SK-N-SH treated with all-trans-retinoic acid at 6 μM for 48 hours (cell line): ENCODE results near the gene SCNM1.

Experiments used
- ATAC-seq: fragments of 200-7000 bp; cut with Tn5 transposase; 3 replicates; pipeline ENCODE4 v1.9.1; 2020; ENCODE audit warnings: mild to moderate bottlenecking, moderate library complexity
- ARNTL ChIP-seq: fragments of 450-650 bp; formaldehyde crosslinking; IDR thresholded peaks from 2 replicates; pipeline ENCODE4 v1.5.0; 2020; ENCODE audit warnings: low read depth, mild to moderate bottlenecking, moderate library complexity, borderline replicate concordance
- BACH2 ChIP-seq: fragments of 250-450 bp; sonication (Bioruptor Pico); IDR thresholded peaks from 2 replicates; pipeline ENCODE4 v1.9.0; 2021; ENCODE audit warnings: mild to moderate bottlenecking, borderline replicate concordance
- CREB5 ChIP-seq: fragments of 250-450 bp; sonication (Bioruptor Pico); IDR thresholded peaks from 2 replicates; pipeline ENCODE4 v1.5.1; 2020; ENCODE audit warnings: low read depth, mild to moderate bottlenecking, moderate library complexity
- CSDC2 ChIP-seq: fragments of 250-450 bp; sonication (Bioruptor Pico); IDR thresholded peaks from 2 replicates; pipeline ENCODE4 v1.5.0; 2020; ENCODE audit warnings: mild to moderate bottlenecking, moderate library complexity
- ESRRG ChIP-seq: fragments of 250-450 bp; sonication (Bioruptor Pico); IDR thresholded peaks from 2 replicates; pipeline ENCODE4 v1.6.1; 2021; ENCODE audit warnings: mild to moderate bottlenecking
- GLIS3 ChIP-seq: fragments of 250-450 bp; sonication (Bioruptor Pico); IDR thresholded peaks from 2 replicates; pipeline ENCODE4 v1.5.0; 2020; ENCODE audit warnings: mild to moderate bottlenecking, moderate library complexity
- ISL1 ChIP-seq: fragments of 250-450 bp; sonication (Bioruptor Pico); IDR thresholded peaks from 2 replicates; pipeline ENCODE4 v2.1.2; 2022; ENCODE audit warnings: mild to moderate bottlenecking, moderate library complexity
- OSR1 ChIP-seq: fragments of 250-450 bp; sonication (Bioruptor Pico); IDR thresholded peaks from 2 replicates; pipeline ENCODE4 v1.8.0; 2022; ENCODE audit warnings: moderate library complexity, mild to moderate bottlenecking, inconsistent platforms
- PPARA ChIP-seq: fragments of 250-450 bp; sonication (Bioruptor Pico); IDR thresholded peaks from 2 replicates; pipeline ENCODE4 v1.5.0; 2020; ENCODE audit warnings: mild to moderate bottlenecking, borderline replicate concordance
- TCF4 ChIP-seq: fragments of 250-450 bp; sonication (Bioruptor Pico); IDR thresholded peaks from 2 replicates; pipeline ENCODE4 v1.8.0; 2021; ENCODE audit warnings: mild to moderate bottlenecking, moderate library complexity, borderline replicate concordance
- TOX ChIP-seq: fragments of 250-450 bp; sonication (Bioruptor Pico); IDR thresholded peaks from 2 replicates; pipeline ENCODE4 v1.8.0; 2021; ENCODE audit warnings: mild to moderate bottlenecking, moderate library complexity, borderline replicate concordance
- TSHZ2 ChIP-seq: fragments of 250-450 bp; sonication (Bioruptor Pico); IDR thresholded peaks from 2 replicates; pipeline ENCODE4 v1.5.0; 2020; ENCODE audit warnings: mild to moderate bottlenecking, moderate library complexity
- ZC3H10 ChIP-seq: fragments of 250-450 bp; sonication (Bioruptor Pico); IDR thresholded peaks from 2 replicates; pipeline ENCODE4 v1.5.1; 2021; ENCODE audit warnings: mild to moderate bottlenecking, moderate library complexity
- ZFP30 ChIP-seq: fragments of 450-650 bp; formaldehyde crosslinking; IDR thresholded peaks from 2 replicates; pipeline ENCODE4 v1.5.0; 2022; ENCODE audit warnings: mild to moderate bottlenecking, moderate library complexity
- ZNF565 ChIP-seq: fragments of 450-650 bp; formaldehyde crosslinking; conservative IDR thresholded peaks from 2 replicates; pipeline ENCODE4 v1.5.0; 2020; ENCODE audit warnings: low read depth, mild to moderate bottlenecking, moderate library complexity
- ZNF70 ChIP-seq: fragments of 450-650 bp; formaldehyde crosslinking; IDR thresholded peaks from 2 replicates; pipeline ENCODE4 v1.5.0; 2020; ENCODE audit warnings: mild to moderate bottlenecking, moderate library complexity
- ZNF8 ChIP-seq: fragments of 450-650 bp; formaldehyde crosslinking; IDR thresholded peaks from 2 replicates; pipeline ENCODE4 v1.5.0; 2020; ENCODE audit warnings: mild to moderate bottlenecking, moderate library complexity
- TF ChIP-seq, protein P1 (sequence below): fragments of 250-450 bp; sonication (Bioruptor Pico); IDR thresholded peaks from 2 replicates; pipeline ENCODE4 v1.8.0; 2021; ENCODE audit warnings: low read depth, mild to moderate bottlenecking, moderate library complexity, borderline replicate concordance
- TF ChIP-seq, protein P2 (sequence below): fragments of 250-450 bp; sonication (Bioruptor Pico); IDR thresholded peaks from 2 replicates; pipeline ENCODE4 v1.8.0; 2020; ENCODE audit warnings: mild to moderate bottlenecking, moderate library complexity, borderline replicate concordance
- TF ChIP-seq, protein P3 (sequence below): fragments of 250-450 bp; sonication (Bioruptor Pico); IDR thresholded peaks from 2 replicates; pipeline ENCODE4 v1.5.1; 2021; ENCODE audit warnings: mild to moderate bottlenecking, moderate library complexity

SCNM1 gene

DNA sequence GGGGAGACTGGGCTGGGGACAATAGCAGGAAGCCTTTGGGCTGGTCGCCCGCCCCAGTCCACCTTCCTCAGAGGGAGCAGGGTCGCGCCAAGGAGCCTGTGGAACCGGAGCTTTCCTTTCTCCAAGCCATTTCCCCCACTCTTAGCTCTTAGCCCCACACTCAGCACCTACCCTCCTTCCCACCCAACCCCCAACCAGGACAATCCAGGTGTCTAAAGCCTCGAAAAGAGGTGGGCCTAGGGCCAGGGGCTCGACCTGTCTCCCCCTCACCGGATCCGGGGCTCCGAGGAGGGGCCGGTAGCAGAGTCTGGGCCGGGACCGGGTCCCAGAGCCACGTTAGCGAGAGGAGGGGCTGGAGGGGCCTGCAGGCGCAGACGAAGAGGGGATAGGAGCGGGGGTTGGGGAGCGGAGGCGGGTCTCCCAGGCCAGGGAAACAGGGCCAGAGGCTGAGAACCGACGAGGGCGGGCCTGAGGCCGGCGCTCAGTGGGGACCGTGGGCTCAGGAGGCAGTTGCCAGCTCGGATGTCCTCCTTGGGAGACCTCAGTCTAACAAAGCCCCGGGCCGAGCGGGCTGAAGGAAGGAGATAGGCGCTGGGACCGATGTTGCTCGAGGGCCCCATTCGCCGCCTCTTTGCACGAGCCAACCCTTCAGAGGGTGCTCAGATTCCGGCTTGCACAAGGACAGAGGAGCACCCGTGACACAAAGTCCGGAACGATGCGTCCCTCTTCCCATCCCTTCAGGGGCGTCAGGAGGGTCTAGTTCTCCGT, 20.5 kb upstream of the SCNM1 start:
- TF ChIP-seq TCF4: no peak
- no peak for TF ChIP-seq BACH2 (CRISPR knock-in tag)
- no peak for TF ChIP-seq ZNF70 (CRISPR knock-in tag)
- no peak for TF ChIP-seq CREB5 (CRISPR knock-in tag)
- TF ChIP-seq, protein P1, sequence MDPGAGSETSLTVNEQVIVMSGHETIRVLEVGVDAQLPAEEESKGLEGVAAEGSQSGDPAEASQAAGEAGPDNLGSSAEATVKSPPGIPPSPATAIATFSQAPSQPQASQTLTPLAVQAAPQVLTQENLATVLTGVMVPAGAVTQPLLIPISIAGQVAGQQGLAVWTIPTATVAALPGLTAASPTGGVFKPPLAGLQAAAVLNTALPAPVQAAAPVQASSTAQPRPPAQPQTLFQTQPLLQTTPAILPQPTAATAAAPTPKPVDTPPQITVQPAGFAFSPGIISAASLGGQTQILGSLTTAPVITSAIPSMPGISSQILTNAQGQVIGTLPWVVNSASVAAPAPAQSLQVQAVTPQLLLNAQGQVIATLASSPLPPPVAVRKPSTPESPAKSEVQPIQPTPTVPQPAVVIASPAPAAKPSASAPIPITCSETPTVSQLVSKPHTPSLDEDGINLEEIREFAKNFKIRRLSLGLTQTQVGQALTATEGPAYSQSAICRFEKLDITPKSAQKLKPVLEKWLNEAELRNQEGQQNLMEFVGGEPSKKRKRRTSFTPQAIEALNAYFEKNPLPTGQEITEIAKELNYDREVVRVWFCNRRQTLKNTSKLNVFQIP (CRISPR knock-in tag): no peak
- TF ChIP-seq GLIS3 (CRISPR knock-in tag): no peak
- TF ChIP-seq ESRRG (CRISPR knock-in tag): no peak
- TF ChIP-seq CSDC2 (CRISPR knock-in tag): no peak
- TF ChIP-seq TSHZ2: no peak
- TF ChIP-seq, protein P2, sequence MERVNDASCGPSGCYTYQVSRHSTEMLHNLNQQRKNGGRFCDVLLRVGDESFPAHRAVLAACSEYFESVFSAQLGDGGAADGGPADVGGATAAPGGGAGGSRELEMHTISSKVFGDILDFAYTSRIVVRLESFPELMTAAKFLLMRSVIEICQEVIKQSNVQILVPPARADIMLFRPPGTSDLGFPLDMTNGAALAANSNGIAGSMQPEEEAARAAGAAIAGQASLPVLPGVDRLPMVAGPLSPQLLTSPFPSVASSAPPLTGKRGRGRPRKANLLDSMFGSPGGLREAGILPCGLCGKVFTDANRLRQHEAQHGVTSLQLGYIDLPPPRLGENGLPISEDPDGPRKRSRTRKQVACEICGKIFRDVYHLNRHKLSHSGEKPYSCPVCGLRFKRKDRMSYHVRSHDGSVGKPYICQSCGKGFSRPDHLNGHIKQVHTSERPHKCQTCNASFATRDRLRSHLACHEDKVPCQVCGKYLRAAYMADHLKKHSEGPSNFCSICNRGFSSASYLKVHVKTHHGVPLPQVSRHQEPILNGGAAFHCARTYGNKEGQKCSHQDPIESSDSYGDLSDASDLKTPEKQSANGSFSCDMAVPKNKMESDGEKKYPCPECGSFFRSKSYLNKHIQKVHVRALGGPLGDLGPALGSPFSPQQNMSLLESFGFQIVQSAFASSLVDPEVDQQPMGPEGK: no peak
- TF ChIP-seq ZNF565 (CRISPR knock-in tag): no peak
- TF ChIP-seq, protein P3, sequence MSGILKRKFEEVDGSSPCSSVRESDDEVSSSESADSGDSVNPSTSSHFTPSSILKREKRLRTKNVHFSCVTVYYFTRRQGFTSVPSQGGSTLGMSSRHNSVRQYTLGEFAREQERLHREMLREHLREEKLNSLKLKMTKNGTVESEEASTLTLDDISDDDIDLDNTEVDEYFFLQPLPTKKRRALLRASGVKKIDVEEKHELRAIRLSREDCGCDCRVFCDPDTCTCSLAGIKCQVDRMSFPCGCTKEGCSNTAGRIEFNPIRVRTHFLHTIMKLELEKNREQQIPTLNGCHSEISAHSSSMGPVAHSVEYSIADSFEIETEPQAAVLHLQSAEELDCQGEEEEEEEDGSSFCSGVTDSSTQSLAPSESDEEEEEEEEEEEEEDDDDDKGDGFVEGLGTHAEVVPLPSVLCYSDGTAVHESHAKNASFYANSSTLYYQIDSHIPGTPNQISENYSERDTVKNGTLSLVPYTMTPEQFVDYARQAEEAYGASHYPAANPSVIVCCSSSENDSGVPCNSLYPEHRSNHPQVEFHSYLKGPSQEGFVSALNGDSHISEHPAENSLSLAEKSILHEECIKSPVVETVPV (CRISPR knock-in tag): no peak
- TF ChIP-seq ARNTL (CRISPR knock-in tag): no peak
- TF ChIP-seq PPARA (CRISPR knock-in tag): no peak
- TF ChIP-seq ISL1: no peak
- TF ChIP-seq OSR1 (CRISPR knock-in tag): no peak
- no peak for TF ChIP-seq ZFP30
- TF ChIP-seq ZC3H10 (CRISPR knock-in tag): no peak
- no peak for TF ChIP-seq ZNF8 (CRISPR knock-in tag)

DNA sequence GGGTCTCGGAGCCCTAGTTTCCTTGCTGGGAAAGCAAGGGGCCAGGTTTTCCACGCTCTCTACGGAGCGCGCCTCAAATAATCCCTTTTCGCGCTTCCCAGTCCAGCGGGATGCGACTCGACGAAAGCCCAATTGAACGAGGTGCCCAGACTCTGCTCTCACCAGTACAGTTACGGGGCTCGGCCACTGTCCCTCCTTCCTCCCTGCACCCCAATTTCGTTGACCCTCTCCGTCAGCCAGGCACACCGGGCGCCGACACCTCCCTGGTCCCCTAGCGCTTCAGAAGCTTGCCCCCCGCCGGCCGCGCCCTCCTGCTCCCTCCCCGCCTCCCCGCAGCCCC, 19.9 kb upstream of the SCNM1 start:
- TF ChIP-seq ZNF8 (CRISPR knock-in tag): no peak

More for the DNA sequence above, 20.5 kb upstream of the SCNM1 start:
- peak; percentile 34 for ATAC-seq

DNA sequence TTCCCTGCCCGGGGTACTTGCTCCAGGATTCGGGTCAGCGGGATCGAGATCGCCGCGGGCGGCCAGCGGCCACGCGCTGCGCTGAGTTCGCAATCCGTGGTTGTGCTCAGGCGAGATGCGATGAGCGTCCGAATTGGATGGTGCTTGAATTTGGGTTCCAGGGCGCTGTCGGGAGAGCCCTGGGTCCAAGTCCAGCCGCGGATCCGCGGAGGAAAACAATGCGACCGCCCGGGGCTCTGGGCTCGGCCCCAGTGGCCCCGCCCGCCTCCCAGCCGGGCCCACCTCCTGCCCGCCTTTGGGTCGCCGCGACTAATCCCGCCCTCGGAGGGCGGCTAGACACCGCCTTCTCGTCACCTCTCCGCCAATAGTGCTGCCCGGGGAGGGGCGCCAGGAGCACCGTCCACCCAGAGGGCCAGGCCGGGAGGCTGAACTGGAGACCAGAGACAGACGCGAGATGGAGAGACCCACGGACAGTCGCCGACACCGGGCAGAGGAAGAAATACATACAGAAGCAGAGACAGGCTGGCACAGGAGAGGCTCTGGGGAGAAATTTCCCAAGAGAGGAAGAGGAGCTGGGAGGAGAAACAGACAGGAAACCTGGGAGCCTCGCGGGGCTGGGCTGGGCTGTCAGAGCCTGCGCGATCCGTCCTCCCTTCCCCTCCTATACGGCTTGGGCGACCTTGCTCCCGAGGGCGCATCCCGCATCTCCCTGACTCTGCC, 19.4 kb upstream of the SCNM1 start, which contains the start of gene SEMA6C:
Gene SEMA6C (minus strand): TSS at position 220 of the 720 bp plus-strand sequence. CDS start 4,010 bp downstream, outside the sequence.
- TF ChIP-seq ZNF70 (CRISPR knock-in tag): peak; percentile 70
- TF ChIP-seq TOX: no peak
- peak; percentile 99 for ATAC-seq

More for the DNA sequence above, 19.9 kb upstream of the SCNM1 start:
- peak; percentile 50 for ATAC-seq
